Adipocyte (in vitro differentiated cells): ENCODE results near the gene PIWIL4.
A peak's percentile ranks its signal among the peaks of the same experiment; 100 is the strongest.
"Not testable (repeated sequence)": the region's sequence is repeated elsewhere in the genome, so short reads cannot be mapped to it uniquely, and the experiment has no call there.

ENCODE experiments used
- DNase-seq: peaks from one replicate; pipeline ENCODE4 v3.0.0-alpha.2; 2015; ENCODE audit warnings: low read depth
- H3K27me3 ChIP-seq: replicated peaks from 2 replicates; pipeline ENCODE4 v1.7.0; 2013; ENCODE audit warnings: mild to moderate bottlenecking, low read length, moderate library complexity; ENCODE audit not compliant: control insufficient read depth, insufficient read depth
- H3K36me3 ChIP-seq: 2 replicates; pipeline ENCODE4 v1.7.0; 2013; ENCODE audit warnings: low read length, mild to moderate bottlenecking, moderate library complexity; ENCODE audit not compliant: control insufficient read depth, insufficient read depth, severe bottlenecking
- H3K4me1 ChIP-seq: 2 replicates; pipeline ENCODE4 v1.7.0; 2013; ENCODE audit warnings: mild to moderate bottlenecking, low read length, moderate library complexity; ENCODE audit not compliant: control insufficient read depth, insufficient read depth
- H3K4me3 ChIP-seq: 2 replicates; pipeline ENCODE4 v1.7.0; 2013; ENCODE audit warnings: mild to moderate bottlenecking, low read length, moderate library complexity
- H3K9ac ChIP-seq: 2 replicates; pipeline ENCODE4 v1.7.0; 2013; ENCODE audit warnings: mild to moderate bottlenecking, low read length, moderate library complexity
- H3K9me3 ChIP-seq: 2 replicates; pipeline ENCODE4 v1.7.0; 2013; ENCODE audit warnings: mild to moderate bottlenecking, low read length, moderate library complexity; ENCODE audit not compliant: control insufficient read depth

The PIWIL4 gene

GRCh38 chr11:94550513-94550912 lies 16.7 kb upstream of the PIWIL4 start:
- DNase-seq, result no peak
- no peak overlapping the region for H3K9ac ChIP-seq
- H3K27me3 ChIP-seq, result no peaks in the 10 kb centered on the region
- H3K4me3 ChIP-seq, result no peak overlapping the region
- H3K9me3 ChIP-seq, result no peaks in the 10 kb centered on the region
- H3K4me1 ChIP-seq, result peaks cover 31% of the 10 kb centered on the region
- H3K36me3 ChIP-seq, result peaks cover 2% of the 10 kb centered on the region

GRCh38 chr11:94553938-94554337 lies 13.2 kb upstream of the PIWIL4 start:
- DNase-seq, result no peak
- no peak overlapping the region for H3K9ac ChIP-seq
- no peaks in the 10 kb centered on the region for H3K9me3 ChIP-seq
- no peaks in the 10 kb centered on the region for H3K36me3 ChIP-seq
- peaks cover 22% of the 10 kb centered on the region for H3K4me1 ChIP-seq
- H3K4me3 ChIP-seq, result no peak overlapping the region
- no peaks in the 10 kb centered on the region for H3K27me3 ChIP-seq

DNA sequence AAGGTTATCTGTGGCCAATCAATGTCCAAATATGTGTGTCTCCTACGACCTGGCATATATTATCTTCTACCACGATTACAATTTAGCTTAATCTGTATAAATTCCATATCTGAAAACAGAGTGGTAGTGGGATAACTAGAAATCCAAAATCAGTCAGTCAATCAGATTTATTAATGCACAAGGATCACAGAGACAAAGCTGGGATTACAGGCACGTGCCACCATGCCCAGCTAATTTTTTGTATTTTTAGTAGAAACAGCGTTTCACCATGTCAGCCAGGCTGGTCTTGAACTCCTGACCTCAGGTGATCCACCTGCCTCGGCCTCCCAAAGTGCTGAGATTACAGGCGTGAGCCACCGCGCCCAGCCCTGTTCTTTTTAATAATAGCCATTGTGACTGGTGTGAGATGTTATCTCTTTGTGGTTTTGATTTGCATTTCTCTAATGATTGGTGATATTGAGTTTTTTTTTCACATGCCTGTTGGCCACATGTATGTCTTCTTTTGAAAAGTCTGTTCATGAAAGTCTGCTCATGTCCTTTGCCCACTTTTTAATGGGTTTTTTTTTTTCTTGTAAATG lies 11.3 kb upstream of the PIWIL4 start:
- not testable (repeated sequence) for H3K9ac ChIP-seq, DNase-seq, H3K9me3 ChIP-seq, H3K36me3 ChIP-seq, H3K27me3 ChIP-seq, H3K4me3 ChIP-seq
- peaks cover 22% of the 10 kb centered on the region for H3K4me1 ChIP-seq

DNA sequence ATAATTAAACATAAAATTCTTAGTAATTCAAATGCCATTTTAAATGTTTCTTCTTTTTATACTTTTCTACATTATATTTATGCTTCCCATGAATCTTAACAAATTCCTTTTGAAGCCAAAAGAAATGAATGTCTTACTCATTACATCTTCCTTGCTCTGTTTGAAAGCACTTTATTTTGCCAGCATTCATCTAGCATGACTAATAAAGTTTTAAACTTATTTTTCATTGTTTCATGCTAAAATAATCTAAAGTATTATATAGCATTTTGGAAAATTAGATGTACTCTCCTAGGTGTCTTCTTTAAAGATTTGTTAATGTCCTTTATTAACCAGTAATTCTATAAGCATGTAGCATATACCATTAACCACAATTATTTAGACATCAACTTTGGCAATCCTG lies 9.7 kb upstream of the PIWIL4 start:
- peaks cover 22% of the 10 kb centered on the region for H3K4me1 ChIP-seq
- H3K36me3 ChIP-seq, result no peaks in the 10 kb centered on the region
- peak; percentile 43 for DNase-seq
- no peaks in the 10 kb centered on the region for H3K27me3 ChIP-seq
- no peak overlapping the region for H3K4me3 ChIP-seq
- no peak overlapping the region for H3K9ac ChIP-seq
- no peaks in the 10 kb centered on the region for H3K9me3 ChIP-seq

- Histone ChIP-seq H3K36me3 (no peaks in the 10 kb centered on the region), H3K9me3 (no peaks in the 10 kb centered on the region), H3K27me3 (no peaks in the 10 kb centered on the region), H3K4me1 (peaks cover 23% of the 10 kb centered on the region), H3K9ac (peak overlapping the region; percentile 17), H3K4me3 (no peak overlapping the region)
- peak; percentile 35 for DNase-seq
Observed at GRCh38 chr11:94557992-94558391, 9.2 kb upstream of the PIWIL4 start.

DNA sequence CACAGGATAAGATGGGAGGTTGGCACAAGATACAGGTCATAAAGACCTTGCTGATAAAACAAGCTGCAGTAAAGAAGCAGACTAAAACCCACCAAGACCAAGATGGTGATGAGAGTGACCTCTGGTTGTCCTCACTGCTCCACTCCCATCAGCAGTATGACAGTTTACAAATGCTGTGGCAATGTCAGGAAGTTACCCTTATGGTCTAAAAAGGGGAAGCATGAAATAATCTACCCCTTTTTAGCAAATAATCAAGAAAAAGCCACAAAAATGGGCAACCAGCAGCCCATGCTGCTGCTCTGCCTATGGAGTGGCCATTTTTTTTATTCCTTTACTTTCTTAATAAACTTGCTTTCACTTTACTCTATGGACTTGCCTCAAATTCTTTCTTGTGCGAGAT lies 8.7 kb upstream of the PIWIL4 start:
- Histone ChIP-seq H3K9ac (no peak overlapping the region), H3K36me3 (no peaks in the 10 kb centered on the region), H3K4me1 (peaks cover 28% of the 10 kb centered on the region), H3K9me3 (no peaks in the 10 kb centered on the region), H3K4me3 (no peak overlapping the region), H3K27me3 (no peaks in the 10 kb centered on the region)
- no peak for DNase-seq

DNA sequence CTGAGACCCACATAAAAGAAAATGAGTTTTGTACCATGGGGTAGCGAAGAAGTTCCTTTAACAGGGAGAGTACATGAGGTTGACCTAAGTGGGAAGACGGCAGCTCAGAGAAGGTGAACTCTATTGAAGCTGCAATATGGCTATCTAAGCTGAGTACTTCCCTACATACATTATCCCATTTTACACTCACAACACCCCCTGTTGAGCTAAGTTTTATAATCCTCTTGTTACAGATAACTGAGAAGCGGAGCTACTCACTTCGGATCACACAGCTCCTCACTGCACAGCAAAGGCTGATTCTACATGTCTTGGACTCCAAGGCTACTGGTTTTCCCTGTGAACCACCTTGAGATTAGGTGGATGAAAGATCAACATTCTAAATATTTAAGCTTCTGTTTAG lies 8.2 kb upstream of the PIWIL4 start:
- no peak overlapping the region for H3K4me3 ChIP-seq
- H3K9ac ChIP-seq, result no peak overlapping the region
- DNase-seq, result no peak

DNA sequence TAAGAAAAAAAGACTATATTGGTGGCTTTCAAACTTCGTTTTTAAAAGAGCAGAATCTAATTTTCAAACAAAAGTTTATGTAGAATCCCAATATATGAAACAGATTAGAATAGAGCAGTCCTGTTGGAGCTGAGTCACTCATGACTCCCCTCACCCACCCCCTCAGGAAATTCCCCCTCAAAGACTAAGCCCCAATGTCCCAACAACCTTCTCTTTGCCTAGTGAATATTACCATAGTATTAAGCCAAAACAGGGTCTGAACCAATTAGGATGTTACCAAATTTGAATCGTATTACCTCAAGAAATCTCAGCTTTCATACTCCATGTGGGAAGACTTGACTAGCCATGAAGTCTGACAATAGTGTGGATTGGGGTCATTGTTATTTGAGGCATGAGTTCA lies 7.8 kb upstream of the PIWIL4 start:
- Histone ChIP-seq H3K4me3 (no peak overlapping the region), H3K4me1 (peaks cover 33% of the 10 kb centered on the region), H3K36me3 (no peaks in the 10 kb centered on the region), H3K9me3 (no peaks in the 10 kb centered on the region), H3K9ac (no peak overlapping the region), H3K27me3 (no peaks in the 10 kb centered on the region)
- DNase-seq, result no peak

More for the DNA sequence above, 8.2 kb upstream of the PIWIL4 start:
- Histone ChIP-seq H3K27me3 (no peaks in the 10 kb centered on the region), H3K9me3 (no peaks in the 10 kb centered on the region), H3K36me3 (no peaks in the 10 kb centered on the region), H3K4me1 (peaks cover 32% of the 10 kb centered on the region)

DNA sequence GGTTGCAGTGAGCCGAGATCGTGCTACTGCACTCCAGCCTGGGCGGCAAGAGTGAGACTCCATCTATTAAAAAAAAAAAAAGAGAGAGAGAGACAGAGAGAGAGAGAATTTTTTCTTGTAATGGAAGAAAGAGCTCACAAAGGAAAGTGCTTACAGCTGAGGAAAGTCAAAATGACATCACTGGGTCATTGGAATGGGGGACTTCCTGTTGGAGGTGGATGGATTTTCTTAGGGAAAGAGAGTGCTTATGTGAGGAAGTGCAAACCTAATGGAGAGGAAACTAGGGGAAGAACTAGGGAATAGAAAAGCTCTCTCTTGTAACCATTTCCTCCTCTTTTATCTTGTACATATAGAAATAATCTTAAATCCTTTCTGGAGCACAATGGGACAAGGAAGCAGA lies 6.3 kb upstream of the PIWIL4 start:
- no peak overlapping the region for H3K9ac ChIP-seq
- DNase-seq, result no peak
- H3K4me1 ChIP-seq, result peaks cover 33% of the 10 kb centered on the region
- no peaks in the 10 kb centered on the region for H3K9me3 ChIP-seq
- H3K36me3 ChIP-seq, result no peaks in the 10 kb centered on the region
- H3K4me3 ChIP-seq, result no peak overlapping the region
- H3K27me3 ChIP-seq, result no peaks in the 10 kb centered on the region

- H3K9me3 ChIP-seq, result no peaks in the 10 kb centered on the region
- H3K9ac ChIP-seq, result no peak overlapping the region
- no peaks in the 10 kb centered on the region for H3K27me3 ChIP-seq
- peaks cover 15% of the 10 kb centered on the region for H3K4me1 ChIP-seq
- peak; percentile 67 for DNase-seq
- H3K36me3 ChIP-seq, result no peaks in the 10 kb centered on the region
- H3K4me3 ChIP-seq, result no peak overlapping the region
Observed at GRCh38 chr11:94563176-94563847, 3.9 kb upstream of the PIWIL4 start.

DNA sequence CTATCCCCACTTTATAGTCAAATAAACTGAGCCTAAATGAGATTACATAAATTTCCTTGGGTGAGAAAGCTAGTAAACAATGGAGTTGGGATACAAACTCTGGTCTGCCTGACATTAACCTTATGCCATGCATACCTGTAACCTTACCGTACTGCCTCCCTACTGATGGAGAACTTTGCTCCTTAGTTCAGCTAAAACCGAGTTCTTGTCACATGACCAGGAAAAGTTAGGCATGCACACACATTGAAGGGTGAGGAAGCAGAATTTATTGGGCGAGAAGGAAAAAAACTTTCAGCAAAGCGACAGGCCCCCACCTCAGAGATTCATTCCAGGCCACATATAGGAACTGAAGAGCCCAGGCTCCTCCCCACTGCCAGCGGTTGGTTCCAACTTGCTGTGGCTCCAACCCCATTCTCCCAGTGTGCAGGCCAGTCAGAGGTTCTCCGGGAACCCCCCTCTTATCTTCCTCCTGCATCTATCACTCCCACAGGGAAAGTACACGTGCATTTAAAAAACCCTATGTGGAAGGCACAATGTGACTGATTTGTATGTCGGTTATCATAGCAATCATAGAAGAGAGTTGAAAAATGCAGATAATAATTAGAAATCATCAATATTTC lies 3.2 kb upstream of the PIWIL4 start:
- H3K9me3 ChIP-seq, result no peaks in the 10 kb centered on the region
- no peak overlapping the region for H3K4me3 ChIP-seq
- peaks cover 12% of the 10 kb centered on the region for H3K4me1 ChIP-seq
- H3K9ac ChIP-seq, result no peak overlapping the region
- H3K27me3 ChIP-seq, result no peaks in the 10 kb centered on the region
- no peaks in the 10 kb centered on the region for H3K36me3 ChIP-seq
- DNase-seq, result no peak
